Skin of body (tissue), 2 donors: Measurements from ENCODE around the gene PAK1. TPM values are rescaled to one million over a fixed set of nuclear protein-coding genes. Genes with fewer than 3 reads are reported as not detected.
"Not testable (repeated sequence)": the region's sequence is repeated elsewhere in the genome, so short reads cannot be mapped to it uniquely, and the experiment has no call there.

Source experiments
- DNase-seq: peaks from one replicate; lab custom pipeline; 2025; lab: John Stamatoyannopoulos, UW
- total RNA-seq: library from RNA; depleted of rRNA; stranded (reverse); fragments of >200 nt; gene quantifications from one replicate; pipeline ENCODE4 v1.2.3, GENCODE V29; 2014

The PAK1 gene
- total RNA-seq, 1 donor from 2014 or later, result 35.2 TPM

- peak; percentile 85 for DNase-seq
Observed at GRCh38 chr11:77309401-77310085, 164.4 kb downstream of the PAK1 start.

GRCh38 chr11:77308838-77309237, 165.1 kb downstream of the PAK1 start:
- DNase-seq, result no peak

DNA sequence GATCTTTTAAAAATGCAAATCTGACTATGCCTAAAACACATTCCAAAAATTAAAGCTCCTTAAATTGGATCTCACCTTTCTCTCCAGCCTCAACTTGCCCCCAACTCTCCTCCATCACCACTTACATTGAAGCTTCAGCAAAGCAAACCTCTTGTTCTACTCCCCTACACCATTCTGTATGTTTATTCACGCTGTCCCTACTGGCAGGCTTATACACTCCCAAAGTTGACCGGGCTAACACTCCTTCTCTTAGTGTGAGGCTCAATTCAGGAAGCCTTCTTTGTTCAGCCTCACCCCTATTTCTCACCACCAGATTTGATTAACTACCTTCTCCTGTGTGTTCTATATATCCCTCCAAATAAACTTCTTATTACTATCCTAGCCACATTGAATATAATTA, 170.6 kb downstream of the PAK1 start:
- no peak for DNase-seq

- DNase-seq, result no peak
Observed at GRCh38 chr11:77302752-77303151, 171.1 kb downstream of the PAK1 start.

- no peak for DNase-seq
Observed at GRCh38 chr11:77301510-77301909, 172.4 kb downstream of the PAK1 start, which contains the start of gene GDPD4. TSS of gene GDPD4 (minus strand) at chr11:77301686. CDS start at chr11:77285137, 16,549 bp downstream.

GRCh38 chr11:77300695-77301094, 173.2 kb downstream of the PAK1 start:
- no peak for DNase-seq

- DNase-seq, result not testable (repeated sequence)
Observed at GRCh38 chr11:77300028-77300427, 173.9 kb downstream of the PAK1 start.

GRCh38 chr11:77299528-77299993, 174.3 kb downstream of the PAK1 start:
- DNase-seq, result no peak

- DNase-seq, result no peak
Observed at GRCh38 chr11:77294040-77294439, 179.9 kb downstream of the PAK1 start.

DNA sequence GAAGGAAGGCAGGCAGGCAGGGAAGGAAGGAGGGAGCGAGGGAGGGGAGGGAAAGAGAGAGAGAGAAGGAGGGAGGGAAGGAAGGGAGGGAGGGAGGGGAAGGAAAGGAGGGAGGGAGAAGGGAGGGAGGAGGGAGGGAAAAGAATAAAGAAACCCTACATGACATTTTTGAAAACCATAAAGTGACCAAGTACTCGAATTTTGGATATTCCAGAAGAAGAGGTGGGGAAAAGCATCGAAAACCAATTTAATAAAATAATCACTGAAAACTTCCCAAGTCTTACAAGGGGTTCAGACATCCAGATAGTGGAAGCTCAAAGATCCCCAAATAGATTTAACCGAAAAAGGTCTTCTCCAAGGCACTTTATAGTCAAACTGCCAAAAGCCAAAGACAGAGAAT, 184.2 kb downstream of the PAK1 start:
- no peak for DNase-seq

DNA sequence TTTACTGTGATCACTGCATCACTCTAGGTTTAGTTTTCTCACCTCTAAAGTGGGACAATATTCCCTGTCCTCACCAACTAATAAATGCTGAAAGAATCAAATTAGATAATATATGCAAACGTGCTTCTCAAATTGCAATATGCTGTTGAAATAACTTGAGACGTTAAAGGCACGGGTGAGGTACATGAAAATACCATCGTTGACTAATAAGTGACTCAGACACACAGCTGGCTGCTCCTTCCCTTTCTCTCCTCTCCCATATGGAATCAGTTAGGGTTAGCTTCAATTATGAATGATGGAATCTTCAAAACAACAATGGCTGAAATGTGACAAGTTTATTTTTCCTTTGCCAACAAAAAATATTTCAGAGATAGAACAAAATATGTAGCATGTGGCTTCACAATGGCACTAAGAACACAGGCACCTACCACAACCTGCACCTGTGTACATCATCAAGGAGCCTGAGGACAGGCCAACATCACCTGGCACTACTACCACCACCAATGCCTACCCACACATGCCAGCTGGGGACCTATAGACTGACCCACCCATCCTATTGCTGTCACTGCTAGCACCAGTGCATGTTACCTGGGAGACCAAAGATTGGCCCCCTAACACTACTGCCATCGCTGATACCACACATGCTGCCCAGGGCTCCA, 186.2 kb downstream of the PAK1 start:
- peak; percentile 75 for DNase-seq

DNA sequence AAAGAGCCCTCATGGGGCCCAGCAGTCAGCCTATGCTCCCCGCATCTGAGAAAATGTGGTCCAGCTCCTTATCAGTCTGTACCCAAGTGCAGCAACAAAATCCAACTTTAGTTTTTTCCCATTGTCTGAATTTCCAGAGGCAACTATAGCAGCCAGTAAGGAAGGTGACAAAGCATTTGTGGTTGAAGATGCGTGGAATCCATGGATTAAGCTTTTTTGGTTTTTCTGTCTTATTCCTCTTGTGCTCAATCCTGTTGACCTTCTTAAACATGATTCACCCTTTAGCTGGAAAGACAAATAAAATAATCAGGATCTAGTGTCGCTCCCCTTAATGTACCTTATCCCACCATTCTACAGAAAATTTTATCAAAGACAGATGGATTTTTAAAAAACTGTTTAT, 186.8 kb downstream of the PAK1 start:
- DNase-seq, result no peak

DNA sequence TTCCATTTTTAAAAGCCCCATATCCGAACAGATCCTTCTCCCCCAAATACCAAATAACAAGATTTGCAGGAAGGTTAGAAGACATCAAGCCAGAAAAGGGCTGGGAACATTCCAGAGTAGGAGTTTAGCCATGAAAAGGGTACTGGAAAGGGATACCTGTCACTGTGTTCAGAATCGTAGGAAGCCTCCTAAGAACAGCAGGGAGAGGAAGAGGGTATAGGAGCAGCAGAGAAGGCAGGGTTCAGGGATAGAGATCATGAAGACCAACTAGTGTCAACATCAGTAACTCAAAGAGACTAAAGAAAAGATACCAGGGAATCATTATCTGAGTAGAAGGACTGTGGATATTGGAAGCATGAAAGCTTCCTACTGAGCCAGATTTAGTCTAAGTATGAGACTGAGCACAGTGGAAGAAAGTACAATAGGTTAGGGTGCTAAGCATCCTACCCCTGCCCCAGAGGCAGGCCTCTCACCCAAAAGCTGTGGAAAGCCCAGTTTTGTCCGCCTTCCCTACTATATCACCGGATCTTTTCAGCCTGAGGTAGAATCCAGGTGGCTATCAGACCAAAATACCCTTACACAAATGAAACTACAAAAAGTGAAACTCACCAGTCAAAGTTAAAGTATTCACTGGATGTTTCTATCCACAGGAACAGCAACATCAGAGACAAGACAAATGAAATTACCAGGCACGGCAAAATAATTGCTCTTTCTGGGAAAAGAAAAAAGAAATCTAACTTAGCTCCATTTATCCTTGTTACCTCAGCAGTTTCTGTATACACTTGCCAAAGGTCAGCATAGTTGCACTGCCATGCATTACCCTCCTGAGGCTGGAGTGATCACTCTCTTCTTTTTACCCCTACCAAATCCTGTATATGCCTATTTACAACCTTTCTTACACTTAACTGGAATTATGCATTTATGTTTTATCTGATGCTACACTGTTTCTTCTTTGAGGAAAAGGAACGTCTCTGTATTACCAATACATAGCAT, 189.1 kb downstream of the PAK1 start:
- DNase-seq, result no peak

DNA sequence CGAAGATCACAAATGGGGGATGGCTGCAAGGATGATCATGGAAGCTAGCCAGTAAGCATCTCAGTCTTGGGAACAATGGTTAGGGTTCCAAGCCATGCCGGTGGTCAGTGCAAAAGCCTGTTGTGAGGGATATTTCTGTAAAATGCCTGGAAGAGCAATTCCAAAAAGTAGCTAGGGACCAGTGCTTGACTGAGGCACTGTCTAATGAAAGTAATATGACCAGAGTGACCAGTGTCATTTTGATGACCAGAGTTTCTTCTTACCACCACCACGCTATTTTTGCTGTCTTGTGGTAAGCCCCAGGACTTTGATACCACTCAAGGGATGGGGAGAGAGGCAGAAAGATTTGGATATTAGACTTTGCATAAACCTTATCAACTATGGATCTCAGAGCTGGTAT, 190.8 kb downstream of the PAK1 start:
- no peak for DNase-seq

DNA sequence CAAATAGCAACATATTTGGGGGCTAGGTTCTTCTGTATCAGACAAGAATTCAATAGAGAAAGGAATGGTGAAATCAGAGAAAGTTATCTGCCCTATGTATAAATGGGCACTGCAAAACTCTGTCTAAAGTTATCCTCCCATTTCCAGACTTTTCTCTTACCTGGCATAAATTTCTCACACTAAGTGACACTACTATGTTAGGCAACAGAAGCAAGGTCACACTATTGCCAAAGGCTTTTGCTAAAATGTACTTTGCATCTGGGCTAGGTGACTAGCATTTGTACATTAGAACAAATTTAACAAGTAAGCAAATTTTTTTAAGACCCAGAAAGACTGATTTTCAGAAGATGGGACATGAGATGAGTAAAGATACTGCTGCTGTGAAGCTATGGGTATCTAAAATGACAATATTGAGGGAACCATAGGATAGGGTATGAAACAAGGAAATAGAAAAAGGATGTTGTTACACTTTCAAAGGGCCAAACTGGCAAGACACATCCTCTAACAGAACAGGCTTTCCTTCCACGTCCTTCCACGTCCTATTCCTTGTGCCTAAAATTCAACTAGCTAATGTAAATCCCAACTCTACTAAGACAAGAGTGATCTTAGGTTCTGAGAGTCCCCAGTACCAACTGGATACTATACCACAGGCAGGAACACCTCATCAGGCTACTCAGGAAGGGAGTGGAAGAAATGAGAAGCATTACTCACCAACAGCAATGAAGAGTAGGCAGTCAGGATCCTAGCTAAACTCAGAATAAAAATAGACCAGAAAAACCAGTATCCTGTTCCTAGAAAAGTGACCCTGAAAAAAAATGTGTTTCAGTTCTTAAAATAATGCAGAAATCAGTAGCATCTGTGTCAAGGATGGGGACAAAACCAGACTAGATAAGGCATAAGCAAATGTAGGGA, 195.0 kb downstream of the PAK1 start:
- no peak for DNase-seq

DNA sequence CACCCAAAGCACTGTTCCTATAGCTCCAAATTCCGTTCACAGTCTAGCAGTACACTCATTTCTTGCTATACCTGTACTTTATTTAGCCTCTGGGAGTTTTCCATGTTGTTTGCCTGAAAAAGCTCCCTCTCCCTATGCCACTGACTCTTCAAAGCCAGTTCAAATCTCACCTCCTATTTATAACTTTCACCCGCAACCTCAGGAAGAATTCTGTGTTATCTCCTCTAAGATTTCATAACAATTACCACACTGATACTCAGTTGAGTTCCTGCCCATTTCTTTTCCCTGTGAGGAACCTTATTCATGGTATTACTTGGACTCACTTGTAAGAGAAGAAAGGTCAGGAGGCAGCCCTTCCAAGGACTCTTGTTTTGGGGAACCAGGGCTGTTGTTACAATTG, 197.6 kb downstream of the PAK1 start:
- no peak for DNase-seq
